GM10248 (cell line): Measurements from ENCODE around the gene SOSTDC1.

ENCODE experiments used
- CTCF ChIA-PET: fragments of 300-600 bp; sonication (Branson Sonifier 250); formaldehyde crosslinking; extraction: SDS; loops from one replicate; lab custom pipeline; 2021; ENCODE audit warnings: antibody characterized with exemption; lab: Yijun Ruan, JAX
- POLR2A ChIA-PET: fragments of 350-650 bp; sonication (Branson Sonifier 250); formaldehyde crosslinking; extraction: SDS; loops from one replicate; lab custom pipeline; 2020; ENCODE audit warnings: antibody characterized with exemption; lab: Yijun Ruan, JAX
- DNase-seq: peaks from one replicate; pipeline ENCODE4 v3.0.0; 2012; ENCODE audit errors: extremely low spot score
- TF ChIP-seq, protein P1 (sequence below): IDR thresholded peaks from 2 replicates; pipeline ENCODE4 v1.5.1; 2012; ENCODE audit warnings: mild to moderate bottlenecking, low read depth; ENCODE audit errors: extremely low read depth, missing control alignments, control extremely low read depth

Gene SOSTDC1

DNA sequence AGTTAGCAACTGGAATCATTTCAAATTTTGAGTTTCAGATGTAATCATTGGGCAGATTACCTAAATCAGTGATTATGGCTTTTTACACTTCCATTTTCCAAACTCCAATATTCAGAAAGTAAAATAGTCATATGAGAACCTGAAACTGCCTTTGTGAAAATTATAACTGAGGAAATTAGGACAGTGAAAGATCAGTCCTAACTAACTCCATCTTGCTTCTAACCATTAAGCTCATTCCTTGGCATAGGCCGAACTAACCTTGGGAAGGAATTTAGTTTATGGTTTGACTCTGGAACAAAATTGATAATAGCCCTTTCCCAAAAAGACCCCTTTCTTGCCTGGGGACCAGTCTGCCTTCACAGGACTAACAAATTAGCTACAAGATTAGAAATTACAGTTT is 46.4 kb downstream of the SOSTDC1 start:
- POLR2A ChIA-PET = no interaction called here
- TF ChIP-seq, protein P1, sequence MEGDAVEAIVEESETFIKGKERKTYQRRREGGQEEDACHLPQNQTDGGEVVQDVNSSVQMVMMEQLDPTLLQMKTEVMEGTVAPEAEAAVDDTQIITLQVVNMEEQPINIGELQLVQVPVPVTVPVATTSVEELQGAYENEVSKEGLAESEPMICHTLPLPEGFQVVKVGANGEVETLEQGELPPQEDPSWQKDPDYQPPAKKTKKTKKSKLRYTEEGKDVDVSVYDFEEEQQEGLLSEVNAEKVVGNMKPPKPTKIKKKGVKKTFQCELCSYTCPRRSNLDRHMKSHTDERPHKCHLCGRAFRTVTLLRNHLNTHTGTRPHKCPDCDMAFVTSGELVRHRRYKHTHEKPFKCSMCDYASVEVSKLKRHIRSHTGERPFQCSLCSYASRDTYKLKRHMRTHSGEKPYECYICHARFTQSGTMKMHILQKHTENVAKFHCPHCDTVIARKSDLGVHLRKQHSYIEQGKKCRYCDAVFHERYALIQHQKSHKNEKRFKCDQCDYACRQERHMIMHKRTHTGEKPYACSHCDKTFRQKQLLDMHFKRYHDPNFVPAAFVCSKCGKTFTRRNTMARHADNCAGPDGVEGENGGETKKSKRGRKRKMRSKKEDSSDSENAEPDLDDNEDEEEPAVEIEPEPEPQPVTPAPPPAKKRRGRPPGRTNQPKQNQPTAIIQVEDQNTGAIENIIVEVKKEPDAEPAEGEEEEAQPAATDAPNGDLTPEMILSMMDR = no peak
- CTCF ChIA-PET = interaction anchor here (1.6 to 2.4 kb wide), 3 partner anchors 8 to 14 kb away, joined by 3 to 8 read pairs (median 5); no protein-coding TSS in a partner anchor
- DNase-seq = no peak

DNA sequence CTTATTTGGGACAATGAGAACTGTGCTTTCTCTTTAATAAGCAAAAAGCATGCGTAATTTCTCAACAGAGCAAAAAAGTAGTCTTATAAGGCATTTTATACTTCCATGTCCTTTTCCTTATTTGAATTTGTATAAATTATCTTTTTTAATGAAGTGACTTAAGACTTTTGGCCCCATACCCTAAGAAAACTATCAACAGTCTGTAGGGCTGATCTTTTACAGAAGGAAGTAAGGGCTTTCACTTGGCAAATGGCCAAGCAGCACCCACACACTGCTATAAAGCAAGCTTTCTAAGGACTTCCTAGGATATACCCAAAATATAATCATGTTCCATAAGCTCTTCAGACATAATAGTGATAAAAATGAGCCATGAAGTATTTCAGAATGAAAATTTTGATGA is 47.6 kb downstream of the SOSTDC1 start:
- TF ChIP-seq, protein P1 = no peak
- ChIA-PET POLR2A (no interaction called here), CTCF (interaction anchor here (0.9 to 2.1 kb wide), 3 partner anchors 9 to 18 kb away, joined by 3 to 5 read pairs (median 4); no protein-coding TSS in a partner anchor)
- DNase-seq = no peak

DNA sequence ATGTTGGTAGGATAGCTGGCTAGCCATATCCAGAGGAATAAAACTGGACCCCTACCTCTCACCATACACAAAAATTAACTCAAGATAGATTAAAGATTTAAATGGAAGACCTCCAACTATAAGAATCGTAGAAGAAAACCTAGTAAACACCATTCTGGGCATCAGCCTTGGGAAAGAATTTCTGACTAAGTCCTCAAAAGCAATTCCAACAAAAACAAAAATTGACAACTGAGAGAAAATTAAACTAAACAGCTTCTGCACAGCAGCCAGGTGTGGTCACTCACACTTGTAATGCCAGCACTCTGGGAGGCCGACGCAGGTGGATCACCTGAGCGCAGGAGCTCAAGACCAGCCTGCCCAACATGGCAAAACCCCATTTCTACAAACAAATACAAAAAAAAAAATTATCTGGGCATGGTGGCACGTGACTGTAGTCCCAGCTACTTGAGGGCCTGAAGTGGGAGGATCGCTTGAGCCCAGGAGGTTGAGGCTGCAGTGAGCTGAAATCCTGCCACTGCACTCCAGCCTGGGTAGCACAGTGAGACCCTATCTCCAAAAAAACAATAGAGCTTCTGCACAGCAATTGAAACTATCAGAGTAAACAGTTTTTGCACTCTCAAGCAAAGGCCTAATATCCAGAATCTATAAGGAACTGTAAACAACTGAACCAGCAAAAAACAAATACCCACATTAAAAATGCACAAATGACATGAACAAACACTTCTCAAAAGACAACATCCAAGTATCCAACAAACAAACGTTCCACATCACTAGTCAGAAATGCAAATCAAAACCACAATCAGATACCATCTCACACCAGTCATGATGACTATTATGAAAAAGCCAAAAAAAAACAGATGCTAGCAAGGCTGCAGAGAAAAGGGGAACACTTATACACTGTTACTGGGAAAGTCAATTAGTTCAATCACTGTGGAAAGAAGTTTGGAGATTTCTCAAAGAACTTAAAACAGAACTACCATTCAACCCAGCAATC is 49.0 kb downstream of the SOSTDC1 start:
- TF ChIP-seq, protein P1 = no peak
- POLR2A ChIA-PET = no interaction called here
- no peak for DNase-seq
- CTCF ChIA-PET = interaction anchor here (1.4 to 2.1 kb wide), 2 partner anchors 8 to 19 kb away, joined by 4 to 5 read pairs; no protein-coding TSS in a partner anchor

DNA sequence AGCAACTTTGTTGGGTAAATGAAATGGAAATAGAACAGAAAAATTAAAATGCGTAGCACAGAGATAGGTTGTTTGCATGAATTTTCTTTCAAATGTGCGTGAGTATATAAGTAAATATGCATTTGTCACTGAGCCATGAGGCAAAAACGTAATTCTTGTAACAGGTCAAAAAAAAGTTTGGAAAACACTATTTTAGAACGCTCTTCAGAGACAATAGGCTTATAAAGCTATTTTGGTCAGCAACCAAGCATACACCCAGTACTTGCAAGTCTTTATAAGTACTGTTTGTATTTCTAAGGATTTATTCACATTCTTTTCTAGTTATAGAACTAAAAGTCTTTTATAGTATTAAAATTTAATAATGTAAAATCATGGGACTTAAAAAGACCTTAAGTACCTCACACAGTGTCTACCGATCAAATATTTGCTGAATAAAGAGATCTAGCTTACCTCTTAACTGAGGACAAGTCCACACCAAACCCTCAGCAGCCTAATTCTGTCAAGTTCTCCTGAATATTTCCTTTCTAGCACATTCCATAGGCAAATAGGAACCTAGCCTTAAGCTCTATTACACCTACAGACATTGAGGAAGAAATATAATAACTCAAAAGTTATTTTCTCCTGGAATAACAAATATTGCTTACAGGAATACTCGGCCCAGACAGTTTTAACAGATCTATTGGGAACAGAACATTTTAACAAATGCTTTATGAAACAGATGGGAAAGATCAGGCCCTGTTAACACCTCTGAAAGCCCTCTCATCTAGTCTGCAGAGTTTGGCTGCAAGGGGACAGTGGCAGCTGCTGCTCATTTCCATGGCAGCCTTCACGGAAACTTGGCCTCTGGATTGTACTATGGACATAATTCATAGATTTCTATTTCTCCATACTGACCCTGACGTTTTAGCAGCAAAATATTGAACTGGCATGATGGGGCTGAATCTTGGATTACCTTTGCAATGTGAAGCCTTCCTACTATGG is 53.0 kb downstream of the SOSTDC1 start:
- ChIA-PET CTCF (interaction anchor here (1.0 to 1.7 kb wide), 3 partner anchors 11 to 152 kb away, joined by 3 read pairs; no protein-coding TSS in a partner anchor), POLR2A (no interaction called here)
- TF ChIP-seq, protein P1 = no peak
- no peak for DNase-seq
